Sciatic nerve (tissue), 2 donors: Measurements from ENCODE around the gene SORBS1. TPM values are rescaled to one million over a fixed set of nuclear protein-coding genes. Genes with fewer than 3 reads are reported as not detected.
"Not testable (repeated sequence)": the region's sequence is repeated elsewhere in the genome, so short reads cannot be mapped to it uniquely, and the experiment has no call there.

Experiments used
- ATAC-seq: fragments of 200-7000 bp; cut with Tn5 transposase; one replicate; pipeline ENCODE4 v1.9.1; 2020; ENCODE audit warnings: mild to moderate bottlenecking, moderate library complexity
- DNase-seq: peaks from one replicate; pipeline ENCODE4 v3.0.0-alpha.2; 2020; ENCODE audit warnings: low spot score
- intact Hi-C: fragments of 100-400 bp; cut with DNase I; formaldehyde crosslinking; loops from one replicate; pipeline ENCODE4 v1.14.2; 2022
- total RNA-seq: library from RNA; stranded (reverse); fragmentation: NEBNext Ultra II Directional; extraction: Animal tissue kit (Norgen Biotek cat#: 25700); gene quantifications from one replicate; pipeline ENCODE4 v1.2.1, GENCODE V29; 2021
- donor health status: DM: no; HTN: no; CAD: no.
- donor health status: DM: no; HTN: no; CAD: no.

Gene SORBS1
- total RNA-seq, 1 donor from 2014 or later, result 593 TPM

DNA sequence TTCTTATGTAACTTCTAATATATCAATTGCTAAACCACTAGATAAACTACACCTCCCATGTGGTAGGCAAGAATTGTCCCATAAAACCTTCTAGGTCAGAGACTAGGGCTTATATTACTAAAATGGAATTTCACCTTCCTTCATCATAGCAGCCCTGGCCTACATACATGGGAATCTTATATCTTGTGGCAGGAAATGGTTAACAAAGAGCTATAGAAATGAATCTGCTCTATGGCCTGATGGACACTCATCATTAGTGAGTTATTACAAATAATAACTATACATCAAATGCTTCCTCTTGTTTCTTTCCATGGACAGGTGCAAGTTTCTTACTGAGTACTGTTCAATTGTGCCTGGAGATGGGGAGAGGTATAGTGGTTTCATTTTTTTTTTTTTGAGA is 208.0 kb downstream of the SORBS1 start:
- no peak for DNase-seq
- intact Hi-C loops, result no loop called here

DNA sequence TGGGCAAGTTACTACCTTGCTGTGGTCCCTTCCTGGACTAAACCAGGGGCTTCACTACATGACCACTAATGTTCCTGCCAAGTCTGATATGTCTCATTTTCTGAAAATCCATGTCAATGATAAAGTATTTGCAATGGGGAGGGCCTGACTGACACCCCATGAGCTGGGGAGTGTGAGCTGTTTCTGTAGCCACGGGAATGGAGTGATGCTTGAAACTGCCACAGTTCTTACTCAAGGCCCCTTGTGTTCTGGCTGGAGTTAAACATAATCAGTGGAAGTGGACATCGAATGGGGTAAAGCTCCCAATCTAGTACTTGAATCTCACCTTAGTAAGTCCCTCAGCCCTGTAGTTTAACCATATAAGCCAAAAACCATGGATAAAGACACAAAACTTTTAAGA is 208.5 kb downstream of the SORBS1 start:
- DNase-seq, result no peak
- ATAC-seq, result no peak
- intact Hi-C loops, result no loop called here

More for the DNA sequence above, 208.0 kb downstream of the SORBS1 start:
- no peak for ATAC-seq

DNA sequence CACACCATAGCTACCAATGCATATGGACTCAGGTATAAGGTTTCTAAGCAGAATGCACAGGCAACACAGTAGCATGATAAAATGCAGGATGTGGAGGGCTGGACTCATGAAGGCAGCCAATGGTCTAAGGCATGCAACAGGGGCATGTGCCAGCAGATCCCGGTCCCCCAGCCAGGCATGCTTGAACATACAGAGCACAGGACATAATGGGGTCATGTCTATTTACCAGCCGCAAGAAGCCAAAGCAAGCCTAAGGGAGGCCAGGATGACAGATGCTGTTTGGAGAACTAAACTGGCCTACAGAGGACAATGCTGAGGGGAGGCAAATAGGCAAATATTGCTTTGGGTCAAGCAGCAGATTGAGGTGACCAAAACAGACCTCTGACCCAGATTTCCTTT is 210.3 kb downstream of the SORBS1 start:
- intact Hi-C loops, result no loop called here
- peak; percentile 54 for ATAC-seq

DNA sequence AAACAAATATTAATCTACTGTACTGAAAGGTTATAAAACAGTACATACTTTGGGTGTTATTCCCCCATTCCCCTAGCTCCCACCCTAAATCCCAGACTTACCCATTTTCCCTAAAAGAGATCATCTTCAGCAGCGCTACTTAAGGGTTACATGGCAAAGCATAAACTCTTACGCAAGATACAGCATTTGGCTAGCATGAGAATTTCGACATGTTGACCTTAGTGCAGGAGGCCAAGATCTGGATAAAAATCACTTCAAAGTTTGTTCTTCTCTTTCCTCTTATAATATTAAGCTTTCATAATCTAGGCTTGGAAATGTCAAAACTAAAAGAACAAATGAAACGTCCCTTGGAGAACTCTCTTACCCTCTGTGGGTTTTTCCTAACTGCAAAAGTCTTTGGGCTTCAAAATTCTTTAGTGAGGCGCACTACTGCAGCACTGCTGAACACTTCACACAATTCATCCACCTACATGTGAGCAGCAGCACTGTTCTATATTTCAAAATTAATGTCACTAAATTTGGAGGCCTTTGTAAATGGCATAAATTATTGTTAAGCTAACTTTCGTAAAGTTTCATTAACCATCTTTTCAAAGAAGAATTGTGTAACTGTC is 210.8 kb downstream of the SORBS1 start:
- DNase-seq (no peak), ATAC-seq (peak; percentile 90)
- intact Hi-C loops, result no loop called here

More for the DNA sequence above, 210.3 kb downstream of the SORBS1 start:
- no peak for DNase-seq

DNA sequence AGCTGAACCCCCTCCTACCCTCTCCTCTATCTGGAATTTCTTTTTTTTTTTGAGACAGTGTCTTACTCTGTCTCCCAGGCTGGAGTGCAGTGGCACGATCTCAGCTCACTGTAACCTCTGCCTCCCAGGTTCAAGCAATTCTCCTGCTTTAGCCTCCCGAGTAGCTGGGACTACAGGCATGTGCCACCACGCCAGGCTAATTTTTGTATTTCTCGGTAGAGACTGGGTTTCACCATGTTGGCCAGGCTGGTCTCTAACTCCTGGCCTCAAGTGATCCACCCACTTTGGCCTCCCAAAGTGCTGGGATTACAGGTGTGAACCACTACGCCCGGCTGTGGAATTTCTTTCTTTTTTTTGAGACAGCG is 213.8 kb downstream of the SORBS1 start:
- ATAC-seq, DNase-seq, intact Hi-C loops: not testable (repeated sequence)

DNA sequence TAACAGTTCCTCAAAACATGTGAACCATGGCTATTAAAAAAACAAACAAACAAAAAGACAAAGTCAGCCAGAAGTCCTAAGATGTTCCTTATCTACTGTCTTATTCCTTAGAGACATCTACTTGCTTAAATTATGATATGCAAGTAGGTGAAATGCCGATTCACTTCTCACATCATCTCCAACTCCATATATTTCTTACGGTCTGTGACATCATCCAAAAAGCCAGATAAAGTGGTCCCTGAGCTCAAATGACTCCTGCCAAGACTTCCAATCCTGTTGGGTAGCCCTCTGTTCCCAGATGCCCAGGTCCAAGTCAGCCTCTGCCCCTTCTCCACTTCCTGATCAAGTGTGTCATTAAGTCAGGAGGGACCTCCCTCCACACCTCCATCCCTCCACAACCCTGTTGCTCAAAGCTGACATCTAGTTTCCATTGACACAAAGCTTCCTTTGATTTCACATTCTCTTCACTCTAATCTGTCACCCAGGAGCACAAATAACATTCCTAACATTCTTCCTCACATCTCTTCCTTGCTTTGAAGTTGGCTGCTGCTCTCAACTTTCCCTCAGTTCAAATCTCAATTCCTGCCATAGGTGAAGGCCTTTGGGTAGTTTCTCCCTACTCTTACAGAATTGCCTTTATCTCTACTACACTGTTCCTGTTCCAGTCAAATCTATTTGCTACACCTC is 214.3 kb downstream of the SORBS1 start:
- DNase-seq, result no peak
- intact Hi-C loops, result no loop called here
- ATAC-seq, result no peak

DNA sequence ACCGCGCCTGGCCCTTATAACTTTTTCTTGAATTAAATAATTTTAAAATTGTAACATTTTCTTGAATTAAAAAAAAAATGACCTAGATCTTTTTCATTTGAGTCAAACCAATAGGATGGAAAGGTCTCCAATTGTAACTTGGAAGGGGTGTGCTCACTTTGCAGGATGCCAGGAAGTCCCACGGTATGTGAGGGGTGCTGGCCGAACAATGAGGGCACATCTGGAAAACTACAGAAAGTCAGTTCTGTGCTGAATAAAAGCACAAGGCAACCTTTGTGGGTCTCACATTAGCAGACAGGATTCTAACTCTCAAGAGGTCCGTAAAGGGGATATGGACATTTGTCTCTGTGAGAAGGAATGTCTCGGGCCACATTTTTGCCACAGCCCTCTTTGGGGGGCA is 217.6 kb downstream of the SORBS1 start:
- no peak for DNase-seq
- no peak for ATAC-seq
- intact Hi-C loops, result no loop called here

DNA sequence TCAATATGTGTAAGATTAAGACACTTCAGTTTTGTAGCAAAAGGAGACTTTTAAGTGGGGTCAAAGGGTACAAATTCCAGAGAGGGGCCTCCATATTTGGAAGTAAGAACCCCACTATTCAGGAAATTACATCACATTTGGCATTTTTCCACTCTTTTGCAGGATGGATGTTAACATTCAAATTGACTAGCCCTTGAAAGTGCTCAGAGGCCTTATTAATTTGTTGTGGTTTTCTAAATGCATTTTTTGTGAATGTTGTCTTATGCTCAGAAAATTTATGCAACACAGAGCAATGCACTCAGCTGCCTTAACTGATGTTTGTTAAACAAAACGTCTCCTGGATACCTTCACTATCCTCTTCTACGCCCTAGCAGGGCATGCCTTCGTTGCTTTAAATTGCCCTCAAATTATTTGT is 219.4 kb downstream of the SORBS1 start:
- DNase-seq (no peak), ATAC-seq (no peak)
- intact Hi-C loops, result no loop called here

DNA sequence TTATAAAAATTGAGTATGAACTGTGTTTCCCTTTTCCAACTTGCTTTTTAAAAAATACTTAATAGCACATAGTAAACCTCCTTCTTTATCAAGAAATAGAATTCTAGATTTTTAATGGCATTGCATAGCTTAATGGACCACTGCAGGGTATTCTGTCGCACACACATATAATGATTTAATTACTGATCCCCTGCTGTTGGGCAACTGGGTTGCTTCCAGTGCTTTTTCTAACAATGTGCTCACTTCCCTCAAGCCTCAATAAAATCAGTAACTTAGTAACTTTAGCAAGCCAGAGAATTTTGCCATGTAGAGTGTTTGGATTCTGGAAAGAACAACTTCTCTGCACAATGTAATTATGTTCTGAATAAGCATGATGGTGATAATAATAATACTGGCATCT is 221.3 kb downstream of the SORBS1 start:
- intact Hi-C loops, result no loop called here
- no peak for DNase-seq
- ATAC-seq, result no peak

DNA sequence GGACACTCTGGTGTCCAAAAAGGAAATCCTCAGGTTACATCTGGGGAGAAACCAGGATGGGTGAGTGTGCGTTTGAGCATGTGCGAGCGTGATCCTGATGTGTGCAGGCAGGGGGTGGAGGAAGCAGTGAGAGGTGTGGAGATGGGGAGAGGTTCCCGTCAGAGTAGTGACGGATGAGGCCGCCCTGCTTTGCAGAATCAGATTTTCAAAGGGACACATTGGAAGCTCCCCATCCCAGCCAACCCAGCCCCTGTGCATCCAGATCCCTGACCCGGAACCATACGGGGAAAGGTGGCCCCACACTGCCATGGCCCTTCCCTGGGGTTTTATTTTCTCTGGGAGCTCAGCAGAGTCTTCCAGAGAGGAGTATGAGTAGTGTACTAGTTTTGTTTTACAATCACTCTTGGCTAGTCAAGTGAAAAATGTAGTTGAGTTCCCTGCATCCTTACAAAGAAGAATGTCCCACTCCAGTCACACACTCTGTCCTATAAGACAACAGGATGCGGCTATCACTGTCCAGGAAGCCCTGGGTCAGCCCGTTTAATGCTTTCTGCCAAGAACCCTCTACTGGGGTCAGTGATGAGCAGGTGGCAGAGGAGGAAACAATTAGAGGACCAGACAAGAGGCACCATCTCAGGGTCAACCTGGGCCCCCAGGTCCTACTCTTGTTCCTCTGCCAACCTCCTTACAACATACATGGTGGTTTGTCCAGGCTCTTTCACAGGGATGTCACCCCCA is 223.6 kb downstream of the SORBS1 start:
- intact Hi-C loops, result no loop called here
- no peak for ATAC-seq

DNA sequence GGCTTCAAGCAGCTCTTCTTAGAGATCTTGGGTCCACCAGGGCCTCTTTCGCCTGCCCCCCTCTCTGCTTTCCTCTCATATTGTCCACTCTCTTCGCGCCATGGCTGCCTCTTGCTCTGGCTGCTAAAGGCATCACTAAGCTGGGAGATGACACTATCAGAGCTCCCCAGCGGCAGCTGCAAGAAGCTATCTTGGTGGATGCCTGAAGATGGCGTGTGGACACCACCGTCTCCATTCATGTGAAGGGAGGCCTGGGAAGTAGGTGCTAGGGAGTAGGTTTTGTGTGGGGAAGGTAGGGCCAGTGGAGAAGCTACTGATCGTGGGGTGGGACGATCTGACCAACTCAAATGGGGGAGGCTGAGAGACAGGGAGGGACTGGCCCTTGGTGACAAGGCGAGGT is 224.5 kb downstream of the SORBS1 start:
- intact Hi-C loops, result no loop called here
- ATAC-seq (no peak), DNase-seq (no peak)

More for the DNA sequence above, 223.6 kb downstream of the SORBS1 start:
- no peak for DNase-seq

DNA sequence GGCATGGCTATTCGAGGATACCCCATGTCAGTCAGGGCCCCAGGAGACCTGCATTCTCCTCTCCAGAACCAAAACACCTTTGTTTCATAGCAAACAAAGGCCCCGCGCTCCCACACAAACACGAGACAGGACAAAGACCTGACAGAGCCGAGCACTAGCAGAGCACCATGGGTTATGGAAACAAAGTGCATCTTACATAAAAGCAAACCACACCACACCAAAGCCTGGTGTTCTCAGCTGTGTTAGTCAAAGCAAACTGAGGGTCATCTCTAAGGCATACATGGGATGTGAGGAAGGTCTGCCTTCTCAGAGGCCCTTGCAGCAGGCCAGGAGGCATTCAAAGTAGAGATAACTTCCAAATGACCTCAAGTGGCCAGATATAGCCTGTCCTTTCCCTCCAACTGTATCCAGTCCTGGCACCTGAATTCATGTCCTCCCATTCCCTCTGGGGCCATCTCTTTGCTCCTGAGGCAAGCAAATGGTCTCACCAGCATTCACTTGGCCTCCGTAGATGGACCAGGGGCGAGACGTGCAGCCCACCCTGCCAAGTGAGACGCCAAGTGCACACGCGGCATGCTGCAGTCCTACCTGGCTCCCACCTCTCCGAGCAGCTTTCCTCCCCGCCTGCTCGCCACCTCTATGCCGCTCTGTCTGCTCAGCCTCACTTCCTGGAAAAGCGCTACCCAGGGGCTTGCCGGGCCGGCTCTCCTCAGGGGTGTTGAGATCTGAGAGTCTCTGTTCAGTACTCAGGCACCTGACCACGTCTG is 225.1 kb downstream of the SORBS1 start:
- intact Hi-C loops, result no loop called here
- ATAC-seq, result peak; percentile 7
- DNase-seq, result no peak

DNA sequence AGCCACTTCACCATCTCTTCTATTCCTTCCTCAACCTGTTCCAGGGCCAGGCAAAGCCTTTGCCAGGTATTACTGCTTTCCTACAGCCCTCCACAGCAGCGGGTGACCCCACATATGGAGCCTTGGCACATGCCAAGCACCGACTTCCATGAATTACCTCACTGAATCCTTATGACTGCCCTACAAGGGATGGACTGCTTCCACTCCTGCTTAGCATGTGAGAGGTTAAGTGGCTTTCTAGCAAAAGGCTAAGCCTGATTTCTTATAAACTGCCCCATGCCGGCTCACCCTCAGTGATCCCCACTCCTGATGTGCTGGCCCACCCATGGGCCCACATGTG is 226.4 kb downstream of the SORBS1 start:
- no peak for ATAC-seq
- DNase-seq, result no peak
- intact Hi-C loops, result no loop called here

DNA sequence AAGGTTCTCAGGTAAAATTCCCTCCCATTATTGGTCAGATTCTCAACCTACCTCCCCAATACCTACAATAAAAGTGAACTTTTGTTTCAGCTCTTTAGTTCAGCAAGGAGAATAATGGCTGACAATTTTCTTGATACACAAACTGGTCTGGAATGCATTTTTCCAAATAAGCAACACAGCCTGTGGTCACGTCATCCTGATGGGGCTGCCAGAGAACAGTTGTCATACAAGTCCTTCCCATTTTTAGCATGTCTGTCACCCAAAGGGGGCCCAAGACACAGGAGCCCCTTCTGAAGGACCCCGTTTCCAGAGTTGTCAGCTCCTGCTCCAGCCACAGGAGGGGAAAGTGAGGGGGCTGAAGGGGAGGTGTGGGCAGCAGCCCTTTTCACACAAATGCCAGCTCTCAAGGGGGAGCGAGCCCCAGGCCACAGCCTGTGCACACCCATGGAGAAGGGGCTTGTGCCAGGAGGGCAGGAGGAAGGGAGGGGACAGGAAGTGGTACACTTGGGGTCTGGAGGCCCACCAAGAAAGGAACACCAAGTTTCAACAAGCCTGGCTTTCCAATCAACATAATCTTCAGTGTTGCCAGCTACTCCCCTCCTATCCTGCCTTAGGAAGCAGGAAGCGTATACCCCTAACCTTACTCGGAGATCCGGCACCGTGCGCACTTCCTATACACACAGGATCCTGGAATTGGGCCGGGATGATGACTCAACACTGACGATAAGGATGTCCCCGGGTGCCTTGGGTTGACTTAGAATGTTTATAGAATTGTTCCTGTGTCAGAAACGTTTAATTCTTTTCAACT is 227.0 kb downstream of the SORBS1 start:
- ATAC-seq, result peak; percentile 42

DNA sequence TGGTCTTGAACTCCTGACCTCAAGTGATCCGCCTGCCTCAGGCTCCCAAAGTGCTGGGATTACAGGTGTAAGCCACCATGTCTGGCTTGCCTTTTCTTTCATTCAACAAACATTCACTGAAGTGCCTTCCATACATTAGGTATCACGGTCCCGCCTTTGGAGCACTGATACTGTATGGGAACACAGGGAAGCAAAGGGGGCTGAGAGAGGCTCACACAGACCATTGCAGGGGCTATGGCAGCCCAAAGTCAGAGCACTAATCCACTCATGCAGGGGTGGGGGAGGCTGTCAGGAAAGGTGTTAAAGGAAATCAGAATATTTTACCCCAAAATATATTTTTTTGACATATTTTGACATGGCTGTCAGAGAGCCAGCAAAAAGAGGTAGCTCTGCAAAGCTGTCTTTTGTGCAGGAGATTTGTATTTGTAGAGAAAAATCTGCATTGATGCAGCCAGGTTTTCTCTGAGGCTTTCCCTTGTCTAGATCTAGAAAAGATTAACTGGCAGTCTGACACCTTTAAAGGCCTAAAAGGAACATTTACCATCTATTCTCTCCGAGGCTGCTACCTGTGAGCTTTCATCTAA is 228.4 kb downstream of the SORBS1 start:
- intact Hi-C loops, result no loop called here
- no peak for ATAC-seq

More for the DNA sequence above, 227.0 kb downstream of the SORBS1 start:
- intact Hi-C loops, result no loop called here
- DNase-seq, result no peak

DNA sequence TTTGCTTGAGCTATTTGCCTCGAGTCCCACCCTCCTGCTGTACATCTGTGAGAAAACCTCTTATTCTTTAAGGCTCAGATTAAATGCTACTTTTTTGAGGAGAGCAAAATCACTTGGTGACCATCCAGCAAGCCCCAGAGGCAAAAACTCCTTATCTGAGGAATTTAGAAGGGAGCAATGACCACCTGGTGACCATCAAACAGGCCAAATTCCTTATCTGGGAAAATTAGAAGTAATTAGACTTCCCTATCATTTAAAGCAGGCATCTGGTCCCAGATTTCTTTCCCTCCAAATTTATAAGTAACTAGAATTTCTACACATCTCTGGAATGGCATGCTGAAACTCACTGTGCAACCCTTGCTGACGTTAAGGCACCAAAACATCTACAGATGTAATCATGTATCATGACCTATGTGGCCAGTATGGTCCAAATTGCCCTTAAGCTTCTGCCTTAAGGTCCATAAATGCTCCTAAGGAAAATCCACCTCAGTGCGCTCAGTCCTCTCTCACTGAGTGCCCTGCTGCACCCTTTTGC is 229.5 kb downstream of the SORBS1 start:
- intact Hi-C loops, result no loop called here
- ATAC-seq, result no peak
- DNase-seq, result no peak

More for the DNA sequence above, 228.4 kb downstream of the SORBS1 start:
- DNase-seq, result no peak

DNA sequence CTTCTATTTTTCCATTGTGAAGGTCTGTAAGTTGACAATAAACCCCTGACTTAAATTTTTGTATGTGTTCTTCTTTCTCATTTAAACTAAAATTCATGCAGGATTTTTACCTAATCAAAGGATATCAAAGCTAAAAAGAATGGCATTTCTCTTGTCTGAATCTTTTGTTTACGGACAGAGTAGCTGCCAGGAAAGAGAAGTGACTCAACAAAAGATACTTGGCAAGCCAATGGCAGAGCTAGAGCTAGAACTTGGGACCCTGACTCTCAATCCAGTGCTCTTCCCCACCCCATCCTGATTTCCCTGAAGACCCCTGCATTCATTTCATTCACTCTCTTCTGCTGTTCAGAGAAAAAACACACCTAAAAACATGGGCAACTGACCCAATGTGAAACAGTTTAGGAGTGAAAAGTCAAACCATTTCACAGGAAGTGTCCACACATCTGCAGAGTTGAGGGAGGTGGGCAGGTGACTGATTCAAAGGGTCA is 230.2 kb downstream of the SORBS1 start:
- ATAC-seq, result no peak

DNA sequence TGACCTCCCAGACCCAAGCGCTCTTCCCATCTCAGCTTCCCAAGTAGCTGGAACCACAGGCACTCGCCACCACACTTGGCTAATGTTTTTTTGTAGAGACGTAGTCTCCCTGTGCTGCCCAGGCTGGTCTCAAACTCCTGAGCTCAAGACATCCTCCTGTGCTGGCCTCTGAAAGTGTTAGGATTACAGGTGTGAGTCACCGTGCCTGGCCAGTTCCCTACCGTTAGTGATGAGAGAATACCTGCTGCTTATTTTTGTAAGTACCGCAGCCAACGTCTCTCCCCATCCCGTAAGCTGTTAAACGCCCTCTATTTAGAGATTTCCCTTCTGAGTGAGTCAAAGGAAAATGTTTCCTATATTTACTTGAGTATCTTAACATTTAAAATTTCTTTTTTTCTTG is 231.9 kb downstream of the SORBS1 start:
- intact Hi-C loops, result no loop called here
- no peak for DNase-seq
- no peak for ATAC-seq

More for the DNA sequence above, 230.2 kb downstream of the SORBS1 start:
- intact Hi-C loops, result no loop called here
- DNase-seq, result no peak
